ENCODE results near the gene TCTN3.
"Not testable (repeated sequence)": the region's sequence is repeated elsewhere in the genome, so short reads cannot be mapped to it uniquely, and the experiment has no call there.

TCTN3 gene

GRCh38 chr10:95693668-95694534 lies at the start of gene TCTN3:
Gene TCTN3 (minus strand): TSS chr10:95693927. CDS start chr10:95693899, 28 bp downstream.
- DNase-seq: peak; percentile 99

- DNase-seq: no peak
These were observed 49.3 kb upstream of the TCTN3 start for GRCh38 chr10:95742962-95743535.

DNA sequence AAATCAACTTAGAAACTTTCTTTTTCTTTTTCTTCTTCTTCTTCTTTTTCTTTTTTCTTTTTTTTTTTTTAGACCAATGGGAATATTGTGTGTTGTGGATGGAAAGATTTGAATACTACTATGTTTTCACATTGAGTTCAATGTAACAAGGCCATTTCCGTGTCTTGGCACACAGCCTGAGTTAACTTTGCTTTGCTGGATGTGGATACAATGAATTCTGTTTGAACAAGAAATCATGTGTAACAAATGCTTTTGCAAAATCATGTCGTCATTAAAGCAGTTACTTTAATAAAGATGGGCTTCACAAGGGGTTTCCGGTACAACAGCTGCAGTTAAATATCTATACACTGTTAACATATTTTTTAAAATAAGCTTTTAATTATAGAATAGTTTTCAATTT lies 48.8 kb upstream of the TCTN3 start:
- DNase-seq: no peak

- DNase-seq: no peak
These were observed 48.2 kb upstream of the TCTN3 start for GRCh38 chr10:95741807-95742467.

GRCh38 chr10:95739056-95739455 lies 45.3 kb upstream of the TCTN3 start:
- no peak for DNase-seq

GRCh38 chr10:95732907-95733306 lies 39.2 kb upstream of the TCTN3 start:
- DNase-seq: not testable (repeated sequence)

GRCh38 chr10:95730233-95730632 lies 36.5 kb upstream of the TCTN3 start:
- no peak for DNase-seq

GRCh38 chr10:95729323-95730055 lies 35.8 kb upstream of the TCTN3 start:
- no peak for DNase-seq

DNA sequence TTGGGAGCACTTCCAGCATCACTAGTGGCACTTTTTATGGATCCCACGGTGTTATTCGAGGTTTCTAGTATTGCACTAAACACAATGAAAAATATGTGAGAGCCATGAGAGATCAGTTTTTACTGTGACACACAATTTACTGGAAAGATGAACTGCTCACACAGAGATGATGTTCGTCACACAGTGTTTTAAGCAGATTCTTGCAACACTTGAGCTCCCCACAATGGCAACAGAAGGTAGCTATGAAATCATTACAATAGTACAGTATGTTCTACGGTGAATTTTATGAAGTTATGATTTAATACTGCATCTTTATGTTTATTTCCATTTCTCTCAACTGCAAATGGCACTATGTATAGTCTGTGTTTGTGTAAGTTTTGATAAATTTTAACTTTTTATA lies 34.8 kb upstream of the TCTN3 start:
- DNase-seq: no peak

DNA sequence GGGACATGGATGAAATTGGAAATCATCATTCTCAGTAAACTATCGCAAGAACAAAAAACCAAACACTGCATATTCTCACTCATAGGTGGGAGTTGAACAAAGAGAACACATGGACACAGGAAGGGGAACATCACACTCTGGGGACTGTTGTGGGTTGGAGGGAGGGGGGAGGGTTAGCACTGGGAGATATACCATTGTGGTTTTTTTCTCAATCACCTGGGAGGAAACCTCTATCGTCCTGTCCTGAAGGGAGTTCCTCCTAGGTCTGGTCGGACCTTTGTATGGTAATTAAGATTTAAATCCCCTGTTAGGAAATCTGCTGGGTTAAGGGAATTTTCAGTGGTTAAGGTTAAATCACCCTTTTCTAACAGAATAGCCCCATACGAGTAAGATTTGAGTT lies 28.8 kb upstream of the TCTN3 start:
- DNase-seq: not testable (repeated sequence)

DNA sequence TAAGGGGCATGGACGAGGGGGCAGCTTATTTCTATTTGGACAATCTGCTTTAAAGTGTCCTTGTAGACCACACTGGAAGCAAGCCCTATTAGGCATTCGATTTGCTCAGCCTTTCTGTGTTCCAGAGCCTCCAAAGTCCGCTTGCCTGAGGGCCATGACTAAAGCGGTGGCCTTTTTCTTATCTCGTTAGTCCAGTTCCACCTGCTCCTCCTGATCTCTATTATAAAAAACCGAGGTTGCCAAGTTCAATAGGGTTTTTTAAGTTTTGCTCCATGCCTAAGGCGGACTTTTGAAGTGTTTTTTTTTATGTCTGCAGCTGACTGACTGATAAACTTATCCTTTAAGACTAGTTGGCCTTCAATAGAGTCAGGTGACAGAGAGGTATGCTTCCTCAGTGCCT lies 27.0 kb upstream of the TCTN3 start:
- DNase-seq: peak; percentile 0

DNA sequence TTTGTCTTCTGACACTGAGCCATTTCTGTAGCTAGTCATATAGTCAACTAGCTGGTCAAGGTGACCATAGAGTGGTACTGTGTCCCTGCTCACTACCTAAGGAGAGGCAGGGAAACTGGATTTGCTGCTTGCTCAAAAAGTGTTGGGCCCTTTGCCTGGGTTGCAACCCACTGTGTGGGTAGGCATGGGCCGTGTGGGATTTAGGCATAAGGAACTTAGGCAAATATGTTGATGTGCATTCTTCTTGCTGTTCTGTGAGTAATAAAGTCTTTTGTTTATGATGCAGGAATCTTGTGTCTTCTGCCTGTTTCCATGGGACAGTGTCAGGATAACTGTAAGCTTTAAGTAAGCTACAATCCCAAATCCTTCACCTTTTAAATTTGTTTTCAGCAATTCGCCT lies 23.1 kb upstream of the TCTN3 start:
- peak; percentile 14 for DNase-seq

- DNase-seq: peak; percentile 25
These were observed 22.7 kb upstream of the TCTN3 start for GRCh38 chr10:95716466-95716865.

GRCh38 chr10:95711492-95711891 lies 17.8 kb upstream of the TCTN3 start:
- no peak for DNase-seq

- no peak for DNase-seq
These were observed 13.3 kb upstream of the TCTN3 start for GRCh38 chr10:95706990-95707389.

DNA sequence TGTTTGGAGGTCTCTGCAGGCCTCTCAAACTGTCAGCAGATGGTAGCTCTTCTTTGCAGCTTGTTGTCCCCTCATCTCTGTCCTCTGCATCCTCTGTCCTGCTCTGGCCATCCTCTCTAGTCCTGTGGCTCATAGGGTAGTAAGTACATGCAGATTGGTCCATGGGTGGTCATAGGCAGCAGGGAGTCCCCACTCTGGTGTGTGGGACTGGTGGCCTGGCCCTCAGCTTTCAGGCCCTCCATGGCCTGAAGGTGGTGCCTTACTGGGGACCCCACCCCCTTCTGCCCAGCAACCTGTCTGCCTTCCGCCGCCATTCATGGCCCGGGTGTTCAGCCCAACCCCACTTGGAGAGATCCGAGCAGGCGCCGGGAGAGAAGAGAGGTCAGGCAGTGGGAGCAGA lies 12.8 kb upstream of the TCTN3 start:
- DNase-seq: no peak

GRCh38 chr10:95698415-95698814 lies 4.7 kb upstream of the TCTN3 start:
- DNase-seq: no peak

GRCh38 chr10:95697429-95697828 lies 3.7 kb upstream of the TCTN3 start:
- DNase-seq: peak; percentile 0

DNA sequence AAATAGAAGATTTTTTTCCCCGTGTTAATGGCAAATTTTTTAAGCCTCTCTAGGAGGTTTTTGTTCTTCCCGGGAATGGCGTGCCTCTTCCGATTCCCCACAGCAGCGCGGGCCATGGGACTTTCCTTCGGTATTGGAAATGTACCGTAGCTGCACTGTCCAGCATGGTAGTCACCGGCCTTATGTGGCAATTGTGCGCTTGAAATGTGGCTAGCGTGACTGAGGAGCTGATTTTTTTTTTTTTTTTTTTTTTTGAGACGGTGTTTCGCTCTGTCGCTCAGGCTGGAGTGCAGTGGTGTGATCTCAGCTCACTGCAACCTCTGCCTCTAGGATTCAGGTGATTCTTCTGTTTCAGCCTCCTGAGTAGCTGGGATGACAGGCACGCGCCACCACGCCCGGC lies 938 bp upstream of the TCTN3 start:
- DNase-seq: no peak

DNA sequence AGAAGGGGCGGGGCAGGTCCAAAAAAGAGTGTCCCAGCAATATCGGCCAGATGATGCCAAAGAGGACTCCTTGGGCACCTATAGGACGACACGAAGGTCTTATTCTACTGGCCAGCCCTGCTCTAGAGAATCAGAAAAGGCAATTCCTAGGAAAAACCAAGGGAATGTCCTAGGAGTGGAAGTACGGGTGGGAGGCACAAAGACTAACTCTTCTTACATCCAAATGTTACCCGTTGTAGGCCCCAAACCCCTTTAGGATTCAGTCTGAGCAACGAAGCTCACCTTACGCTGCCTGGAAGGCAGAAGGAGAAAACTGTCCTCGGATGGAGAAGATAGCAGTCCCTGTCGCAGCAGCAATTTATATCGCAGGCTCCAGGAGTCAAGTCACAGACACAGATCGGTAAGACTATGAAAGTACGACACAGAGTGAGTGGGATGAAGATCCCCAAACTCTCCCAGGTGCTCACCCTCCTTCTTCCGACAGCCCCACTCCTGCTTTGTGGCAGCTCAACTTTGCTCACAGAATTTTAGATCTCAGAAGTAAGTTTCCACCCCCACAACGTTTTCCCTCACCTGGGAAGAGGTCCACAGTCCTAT lies 558 bp downstream of the TCTN3 start:
- DNase-seq: no peak

- DNase-seq: no peak
These were observed 2.4 kb downstream of the TCTN3 start for GRCh38 chr10:95691281-95691680.

DNA sequence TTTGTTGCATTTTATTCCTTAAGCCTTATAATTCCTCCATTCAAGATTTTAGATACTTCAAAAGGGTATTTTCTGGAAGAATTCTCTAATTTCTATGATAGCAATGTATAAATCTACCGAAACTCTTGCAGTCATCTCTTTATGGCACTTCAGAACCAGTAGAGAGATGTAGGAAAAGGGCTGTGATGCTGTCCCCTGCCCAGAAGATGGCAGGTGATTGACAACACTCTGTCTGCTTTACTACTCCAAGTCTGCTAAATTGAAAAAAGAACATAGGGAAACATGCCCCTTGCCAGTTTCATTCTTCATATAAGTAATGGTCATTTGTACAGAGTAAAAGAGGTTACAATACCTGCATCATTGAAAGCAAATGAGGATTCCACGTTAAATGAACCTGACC lies 5.1 kb downstream of the TCTN3 start:
- DNase-seq: no peak

GRCh38 chr10:95683966-95684365 lies 9.8 kb downstream of the TCTN3 start:
- DNase-seq: no peak
